ENCODE data around the gene ST7. TPM values are rescaled to one million over a fixed set of nuclear protein-coding genes. Genes with fewer than 3 reads are reported as not detected.

ST7 gene
- total RNA-seq, 1 experiment from 2014 or later: 12.9 TPM

GRCh38 chr7:116966601-116967000 lies 13.3 kb downstream of the ST7 start:
- Histone ChIP-seq H2BK12ac (ENCODE audit: insufficient read length, low read depth, low read length) (no peak overlapping the region), H2BK20ac (ENCODE audit: low read depth, low read length, poor library complexity, severe bottlenecking) (no peak overlapping the region), H2BK5ac (ENCODE audit: insufficient read length, low read length) (no peak overlapping the region), H3T11ph (ENCODE audit: low read length) (no peak overlapping the region), H3K18ac (ENCODE audit: insufficient read length, low read depth, low read length) (no peak overlapping the region), H4K5ac (ENCODE audit: insufficient read length, low read depth, low read length) (no peak overlapping the region), H4K20me1 (ENCODE audit: control insufficient read depth, insufficient read depth, insufficient read length) (no peaks in the 10 kb centered on the region), H3K23ac (ENCODE audit: insufficient read length, low read depth, low read length) (no peak overlapping the region), H2BK15ac (ENCODE audit: low read depth, low read length) (no peak overlapping the region), H4K8ac (replicated peaks; ENCODE audit: insufficient read length, low read depth, low read length) (no peak overlapping the region), H3K9ac (ENCODE audit: extremely low read depth, insufficient read length, low read length) (no peak overlapping the region), H2AK5ac (ENCODE audit: insufficient read length, low read length) (no peak overlapping the region), H3K79me2 (ENCODE audit: insufficient read depth, low read length) (no peaks in the 10 kb centered on the region), H3K23me2 (ENCODE audit: insufficient read length, low read depth, low read length, poor library complexity, severe bottlenecking) (no peaks in the 10 kb centered on the region), H3K4ac (ENCODE audit: low read depth, low read length) (no peak overlapping the region), H3K56ac (ENCODE audit: insufficient read length, low read depth, low read length) (no peak overlapping the region), H3K27me3 (ENCODE audit: insufficient read depth, low read length) (no peaks in the 10 kb centered on the region), H3K27ac (ENCODE audit: insufficient read length, low read depth, low read length) (no peak overlapping the region), H3K4me2 (ENCODE audit: insufficient read depth, insufficient read length, low read length) (no peak overlapping the region), H3K4me1 (ENCODE audit: insufficient read depth, low read length) (peaks cover 5% of the 10 kb centered on the region; the same call in 1 of the 2 replicates), H4K91ac (ENCODE audit: insufficient read length, low read depth, low read length) (no peak overlapping the region), H2BK120ac (ENCODE audit: low read depth, low read length, poor library complexity, severe bottlenecking) (no peak overlapping the region), H2AFZ (ENCODE audit: low read length) (no peak overlapping the region), H3K79me1 (ENCODE audit: insufficient read depth, low read depth, low read length, poor library complexity, severe bottlenecking) (no peaks in the 10 kb centered on the region), H3K9me3 (ENCODE audit: control insufficient read depth, low read depth, low read length) (no peaks in the 10 kb centered on the region), H3K14ac (ENCODE audit: insufficient read depth, low read length) (no peak overlapping the region)
- peaks cover 0 to 3% (median 2%) of the 10 kb centered on the region in 3 experiments; a peak in 2 of 7 replicates for H3K36me3 Mint-ChIP-seq (ENCODE audit: insufficient read depth in 1 of 3, low read depth in 3 of 3)
- H3K4me1 Mint-ChIP-seq: peaks cover 27 to 31% of the 10 kb centered on the region in 2 experiments
- TF ChIP-seq CTCF (conservative IDR thresholded peaks at IDR 0.05): no peak
- no peak overlapping the region for H3K4me3 Mint-ChIP-seq
- H3K27me3 Mint-ChIP-seq (ENCODE audit: low read depth): no peaks in the 10 kb centered on the region
- 0 out of 5 replicates have a peak, but pooled peaks cover 0 to 2% of the 10 kb centered on the region in 2 experiments for H3K9me3 Mint-ChIP-seq
- no peak for DNase-seq
- H3K27ac Mint-ChIP-seq: no peak overlapping the region; a peak in 1 of 7 replicates
